ENCODE results near the gene ACTL8. TPM values are rescaled to one million over a fixed set of nuclear protein-coding genes. Genes with fewer than 3 reads are reported as not detected.

The ACTL8 gene
- polyA plus RNA-seq, 1 donor (not counting 4 experiments of a cell fraction or from before 2014, with no cell fraction given), result not detected

GRCh38 chr1:17773591-17774326, 18.6 kb downstream of the ACTL8 start:
- Histone ChIP-seq H3K4me2 (ENCODE audit: control insufficient read depth, extremely low read depth, insufficient read depth, low read depth, low read length) (no peak overlapping the region), H3K9me3 (ENCODE audit: control insufficient read depth, low read depth, low read length) (no peaks in the 10 kb centered on the region), H2AFZ (ENCODE audit: control insufficient read depth, low read length) (no peak overlapping the region), H3K9ac (ENCODE audit: control insufficient read depth, extremely low read depth, insufficient read depth, low read length) (no peak overlapping the region), H4K20me1 (ENCODE audit: control insufficient read depth, extremely low read depth, insufficient read depth, low read length) (no peaks in the 10 kb centered on the region), H3K4me1 (ENCODE audit: control insufficient read depth, extremely low read depth, insufficient read depth, low read length) (no peaks in the 10 kb centered on the region), H3K27me3 (ENCODE audit: control insufficient read depth, extremely low read depth, insufficient read depth, low read length) (no peaks in the 10 kb centered on the region), H3K36me3 (ENCODE audit: control insufficient read depth in 2 of 2, extremely low read depth in 1 of 2, insufficient read depth in 2 of 2, low read length in 2 of 2) (no peaks in the 10 kb centered on the region), H3K9me1 (ENCODE audit: control insufficient read depth, extremely low read depth, insufficient read depth, low read length) (no peaks in the 10 kb centered on the region), H3K79me2 (ENCODE audit: control insufficient read depth, insufficient read depth, low read length) (no peaks in the 10 kb centered on the region), H3K27ac (ENCODE audit: control insufficient read depth, insufficient read depth, low read length) (no peak overlapping the region), H3K4me3 (ENCODE audit: control insufficient read depth in 2 of 3, extremely low read depth in 1 of 3, insufficient read depth in 2 of 3, low read depth in 1 of 3, low read length in 3 of 3) (no peak overlapping the region)
- FAIRE-seq (no peak), DNase-seq (ENCODE audit: low read depth, low spot score) (no peak)
- no peak for TF ChIP-seq CTCF (optimal IDR thresholded peaks at IDR 0.05 in 1 of 3, IDR thresholded peaks at IDR 0.05 in 1 of 3, conservative IDR thresholded peaks at IDR 0.05 in 1 of 3; ENCODE audit: extremely low read depth in 1 of 3, insufficient read depth in 2 of 3, low read length in 3 of 3)
- dilution Hi-C loops (cut with MboI; ENCODE audit: extremely low pct_ligation_motif_present, low sequenced_read_pairs), result no loop called here

GRCh38 chr1:17774452-17774851, 19.3 kb downstream of the ACTL8 start:
- H3K4me3 ChIP-seq (ENCODE audit: control insufficient read depth in 2 of 3, extremely low read depth in 1 of 3, insufficient read depth in 2 of 3, low read depth in 1 of 3, low read length in 3 of 3), result no peak overlapping the region
- no peak overlapping the region for H3K4me2 ChIP-seq (ENCODE audit: control insufficient read depth, extremely low read depth, insufficient read depth, low read depth, low read length)
- no peaks in the 10 kb centered on the region for H3K79me2 ChIP-seq (ENCODE audit: control insufficient read depth, insufficient read depth, low read length)
- H3K4me1 ChIP-seq (ENCODE audit: control insufficient read depth, extremely low read depth, insufficient read depth, low read length), result no peaks in the 10 kb centered on the region
- FAIRE-seq (no peak), DNase-seq (ENCODE audit: low read depth, low spot score) (no peak)
- H4K20me1 ChIP-seq (ENCODE audit: control insufficient read depth, extremely low read depth, insufficient read depth, low read length), result no peaks in the 10 kb centered on the region
- TF ChIP-seq EZH2 (IDR thresholded peaks at IDR 0.05; ENCODE audit: low read length), result no peak
- no peak for TF ChIP-seq CTCF (optimal IDR thresholded peaks at IDR 0.05 in 1 of 3, IDR thresholded peaks at IDR 0.05 in 1 of 3, conservative IDR thresholded peaks at IDR 0.05 in 1 of 3; ENCODE audit: extremely low read depth in 1 of 3, insufficient read depth in 2 of 3, low read length in 3 of 3)
- no peaks in the 10 kb centered on the region for H3K36me3 ChIP-seq (ENCODE audit: control insufficient read depth in 2 of 2, extremely low read depth in 1 of 2, insufficient read depth in 2 of 2, low read length in 2 of 2)
- H3K9me3 ChIP-seq (ENCODE audit: control insufficient read depth, low read depth, low read length), result no peaks in the 10 kb centered on the region
- no peaks in the 10 kb centered on the region for H3K27me3 ChIP-seq (ENCODE audit: control insufficient read depth, extremely low read depth, insufficient read depth, low read length)
- no peak overlapping the region for H2AFZ ChIP-seq (ENCODE audit: control insufficient read depth, low read length)
- dilution Hi-C loops (cut with MboI; ENCODE audit: extremely low pct_ligation_motif_present, low sequenced_read_pairs), result no loop called here
- H3K27ac ChIP-seq (ENCODE audit: control insufficient read depth, insufficient read depth, low read length), result no peak overlapping the region
- H3K9me1 ChIP-seq (ENCODE audit: control insufficient read depth, extremely low read depth, insufficient read depth, low read length), result no peaks in the 10 kb centered on the region
- no peak overlapping the region for H3K9ac ChIP-seq (ENCODE audit: control insufficient read depth, extremely low read depth, insufficient read depth, low read length)

Data from keratinocyte (primary cell).